Panc1 (cell line): ENCODE results near the gene CDHR4.

Experiments
- CTCF ChIP-seq: fragments of 450-650 bp; IDR thresholded peaks from 2 replicates; pipeline ENCODE4 v1.5.1; 2017; ENCODE audit warnings: mild to moderate bottlenecking
- POLR2AphosphoS5 ChIP-seq: IDR thresholded peaks from 2 replicates; pipeline ENCODE4 v1.6.1; 2012; ENCODE audit warnings: mild to moderate bottlenecking, low read depth, low read length, moderate library complexity
- SIN3A ChIP-seq: IDR thresholded peaks from 2 replicates; pipeline ENCODE4 v1.6.1; 2012; ENCODE audit warnings: low read depth, mild to moderate bottlenecking, low read length, moderate library complexity, borderline replicate concordance; ENCODE audit not compliant: insufficient read depth
- TF ChIP-seq, protein P1 (sequence below), 2 experiments: IDR thresholded peaks; 2 replicates each; pipeline ENCODE4 v1.6.1; 2011 to 2012; ENCODE audit warnings: low read depth in 2 of 2, control low read depth in 1 of 2, low read length in 1 of 2, mild to moderate bottlenecking in 1 of 2, moderate library complexity in 1 of 2; ENCODE audit not compliant: insufficient read depth in 1 of 2

DNA sequence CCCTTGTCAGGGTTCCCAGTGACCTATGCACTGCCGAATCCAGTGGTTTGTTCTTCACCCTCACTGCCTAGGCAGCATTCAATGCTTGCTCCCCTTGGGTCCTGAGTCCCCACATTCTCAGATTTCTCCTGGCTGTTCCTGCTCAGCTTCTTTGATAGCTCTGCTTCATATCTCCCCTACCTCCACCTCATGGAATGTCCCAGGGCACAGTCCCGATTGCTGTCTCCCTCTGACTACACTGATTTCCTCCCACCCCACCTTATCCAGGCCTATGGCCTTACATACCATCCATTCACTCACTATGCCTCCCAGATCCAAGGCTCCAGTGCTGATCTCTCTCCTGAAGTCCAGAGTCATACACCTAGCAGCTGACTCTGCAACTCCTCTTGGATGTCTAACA lies 1.5 kb upstream of the CDHR4 start:
- TF ChIP-seq CTCF (no peak), SIN3A (no peak), POLR2AphosphoS5 (no peak)
- TF ChIP-seq, protein P1, sequence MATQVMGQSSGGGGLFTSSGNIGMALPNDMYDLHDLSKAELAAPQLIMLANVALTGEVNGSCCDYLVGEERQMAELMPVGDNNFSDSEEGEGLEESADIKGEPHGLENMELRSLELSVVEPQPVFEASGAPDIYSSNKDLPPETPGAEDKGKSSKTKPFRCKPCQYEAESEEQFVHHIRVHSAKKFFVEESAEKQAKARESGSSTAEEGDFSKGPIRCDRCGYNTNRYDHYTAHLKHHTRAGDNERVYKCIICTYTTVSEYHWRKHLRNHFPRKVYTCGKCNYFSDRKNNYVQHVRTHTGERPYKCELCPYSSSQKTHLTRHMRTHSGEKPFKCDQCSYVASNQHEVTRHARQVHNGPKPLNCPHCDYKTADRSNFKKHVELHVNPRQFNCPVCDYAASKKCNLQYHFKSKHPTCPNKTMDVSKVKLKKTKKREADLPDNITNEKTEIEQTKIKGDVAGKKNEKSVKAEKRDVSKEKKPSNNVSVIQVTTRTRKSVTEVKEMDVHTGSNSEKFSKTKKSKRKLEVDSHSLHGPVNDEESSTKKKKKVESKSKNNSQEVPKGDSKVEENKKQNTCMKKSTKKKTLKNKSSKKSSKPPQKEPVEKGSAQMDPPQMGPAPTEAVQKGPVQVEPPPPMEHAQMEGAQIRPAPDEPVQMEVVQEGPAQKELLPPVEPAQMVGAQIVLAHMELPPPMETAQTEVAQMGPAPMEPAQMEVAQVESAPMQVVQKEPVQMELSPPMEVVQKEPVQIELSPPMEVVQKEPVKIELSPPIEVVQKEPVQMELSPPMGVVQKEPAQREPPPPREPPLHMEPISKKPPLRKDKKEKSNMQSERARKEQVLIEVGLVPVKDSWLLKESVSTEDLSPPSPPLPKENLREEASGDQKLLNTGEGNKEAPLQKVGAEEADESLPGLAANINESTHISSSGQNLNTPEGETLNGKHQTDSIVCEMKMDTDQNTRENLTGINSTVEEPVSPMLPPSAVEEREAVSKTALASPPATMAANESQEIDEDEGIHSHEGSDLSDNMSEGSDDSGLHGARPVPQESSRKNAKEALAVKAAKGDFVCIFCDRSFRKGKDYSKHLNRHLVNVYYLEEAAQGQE (IDR thresholded peaks at IDR 0.05; ENCODE audit: insufficient read depth in 1 of 2, low read depth in 2 of 2, low read length in 1 of 2): no peak
